ENCODE data around the gene TMIGD1.

Gene TMIGD1

GRCh38 chr17:30334421-30334820, 564 bp upstream of the TMIGD1 start:
- TF ChIP-seq CTBP1 (IDR thresholded peaks at IDR 0.05; ENCODE audit: borderline replicate concordance) (no peak), FOXK2 (IDR thresholded peaks at IDR 0.05) (no peak), BHLHE40 (IDR thresholded peaks at IDR 0.05; ENCODE audit: borderline replicate concordance) (no peak), ARNT (IDR thresholded peaks at IDR 0.05) (no peak), NFRKB (IDR thresholded peaks at IDR 0.05) (no peak), ZNF384 (IDR thresholded peaks at IDR 0.05) (no peak), PKNOX1 (IDR thresholded peaks at IDR 0.05) (no peak), SUZ12 (IDR thresholded peaks at IDR 0.05) (no peak), LEF1 (IDR thresholded peaks at IDR 0.05; ENCODE audit: borderline replicate concordance) (no peak), ELF4 (IDR thresholded peaks at IDR 0.05) (no peak), FOXA1 (IDR thresholded peaks at IDR 0.05) (no peak), FOXM1 (IDR thresholded peaks at IDR 0.05; ENCODE audit: borderline replicate concordance) (no peak), L3MBTL2 (conservative IDR thresholded peaks at IDR 0.05) (no peak)
- no peak for DNase-seq (ENCODE audit: extremely low spot score)
- ChIA-PET CTCF (interaction anchor here (0.5 to 3.0 kb wide), 2 partner anchors 30 to 230 kb away, joined by 6 to 11 read pairs; no protein-coding TSS in a partner anchor), POLR2A (interaction anchor here (0.8 to 1.2 kb wide), 2 partner anchors 42 to 44 kb away, joined by 3 to 4 read pairs; no protein-coding TSS in a partner anchor)

GRCh38 chr17:30332057-30332542, 1.8 kb downstream of the TMIGD1 start:
- DNase-seq (ENCODE audit: extremely low spot score): no peak
- ChIA-PET CTCF (interaction anchor here (0.6 to 1.0 kb wide), 2 partner anchors 8 to 1341 kb away, joined by 3 to 4 read pairs; no protein-coding TSS in a partner anchor), POLR2A (interaction anchor here (0.7 kb wide), 1 partner anchor 227 kb away, joined by 3 read pairs; no protein-coding TSS in a partner anchor)
- no peak for TF ChIP-seq HDGF (IDR thresholded peaks at IDR 0.05; ENCODE audit: borderline replicate concordance)

GRCh38 chr17:30326809-30327208, 7.0 kb downstream of the TMIGD1 start:
- ChIA-PET POLR2A (interaction anchor here (0.7 to 2.5 kb wide), 2 partner anchors 20 to 35 kb away, joined by 3 to 29 read pairs; partner anchors contain the start of gene BLMH), CTCF (interaction anchor here (0.6 to 2.9 kb wide), 6 partner anchors 10 to 1508 kb away, joined by 3 to 14 read pairs (median 4); no protein-coding TSS in a partner anchor)
- DNase-seq (ENCODE audit: extremely low spot score): no peak
- peak; percentile 89 for TF ChIP-seq PKNOX1 (IDR thresholded peaks at IDR 0.05)
- TF ChIP-seq TARDBP (IDR thresholded peaks at IDR 0.05): no peak
- no peak for TF ChIP-seq LEF1 (IDR thresholded peaks at IDR 0.05; ENCODE audit: borderline replicate concordance)

- TF ChIP-seq BHLHE40 (IDR thresholded peaks at IDR 0.05; ENCODE audit: borderline replicate concordance) (no peak), PKNOX1 (IDR thresholded peaks at IDR 0.05) (peak; percentile 36)
- DNase-seq (ENCODE audit: extremely low spot score): no peak
- ChIA-PET CTCF (no interaction called here), POLR2A (no interaction called here)
These were observed 9.1 kb downstream of the TMIGD1 start for GRCh38 chr17:30324723-30325122.

GRCh38 chr17:30323895-30324319, 9.9 kb downstream of the TMIGD1 start:
- POLR2A ChIA-PET: interaction anchor here (0.9 kb wide), 1 partner anchor 17 kb away, joined by 3 read pairs; no protein-coding TSS in a partner anchor
- TF ChIP-seq PKNOX1 (IDR thresholded peaks at IDR 0.05) (0 out of 2 replicates have a peak, but pooled peaks have one; percentile 16), ARNT (IDR thresholded peaks at IDR 0.05) (no peak)
- no peak for DNase-seq (ENCODE audit: extremely low spot score)
- CTCF ChIA-PET: no interaction called here

GRCh38 chr17:30323262-30323894, 10.5 kb downstream of the TMIGD1 start:
- POLR2A ChIA-PET: interaction anchor here (0.7 to 0.9 kb wide), 2 partner anchors 17 to 154 kb away, joined by 3 read pairs; partner anchors contain the start of gene GOSR1
- DNase-seq (ENCODE audit: extremely low spot score): no peak
- no peak for TF ChIP-seq NFRKB (IDR thresholded peaks at IDR 0.05)
- TF ChIP-seq FOXK2 (IDR thresholded peaks at IDR 0.05): no peak
- no peak for TF ChIP-seq L3MBTL2 (conservative IDR thresholded peaks at IDR 0.05)
- TF ChIP-seq FOXM1 (IDR thresholded peaks at IDR 0.05; ENCODE audit: borderline replicate concordance): no peak
- no peak for TF ChIP-seq SUZ12 (IDR thresholded peaks at IDR 0.05)
- no peak for TF ChIP-seq ELF4 (IDR thresholded peaks at IDR 0.05)
- no peak for TF ChIP-seq ZNF384 (IDR thresholded peaks at IDR 0.05)
- no peak for TF ChIP-seq SP1 (IDR thresholded peaks at IDR 0.05)
- no peak for TF ChIP-seq CTBP1 (IDR thresholded peaks at IDR 0.05; ENCODE audit: borderline replicate concordance)
- TF ChIP-seq LEF1 (IDR thresholded peaks at IDR 0.05; ENCODE audit: borderline replicate concordance): no peak
- no peak for TF ChIP-seq TARDBP (IDR thresholded peaks at IDR 0.05)
- TF ChIP-seq ARNT (IDR thresholded peaks at IDR 0.05): no peak
- TF ChIP-seq BHLHE40 (IDR thresholded peaks at IDR 0.05; ENCODE audit: borderline replicate concordance): no peak
- TF ChIP-seq FOXA1 (IDR thresholded peaks at IDR 0.05): no peak
- no peak for TF ChIP-seq HDGF (IDR thresholded peaks at IDR 0.05; ENCODE audit: borderline replicate concordance)
- CTCF ChIA-PET: no interaction called here
